Measurements from ENCODE around the gene MYO9B.

MYO9B gene

GRCh38 chr19:17246681-17247425 is 171.3 kb downstream of the MYO9B start:
- peak; percentile 11 for DNase-seq

GRCh38 chr19:17248011-17248776 is 172.6 kb downstream of the MYO9B start:
- DNase-seq: no peak

- no peak for DNase-seq
These were observed 174.4 kb downstream of the MYO9B start for GRCh38 chr19:17249887-17250548.

- peak; percentile 12 for DNase-seq
These were observed 179.1 kb downstream of the MYO9B start for GRCh38 chr19:17254636-17255035.

GRCh38 chr19:17255150-17255621 is 179.6 kb downstream of the MYO9B start:
- no peak for DNase-seq

GRCh38 chr19:17256130-17256529 is 180.6 kb downstream of the MYO9B start:
- no peak for DNase-seq

GRCh38 chr19:17259118-17259780 is 183.7 kb downstream of the MYO9B start:
- DNase-seq: no peak

- DNase-seq: no peak
These were observed 184.4 kb downstream of the MYO9B start for GRCh38 chr19:17259934-17260333.

GRCh38 chr19:17260842-17261325 is 185.3 kb downstream of the MYO9B start:
- peak; percentile 94 for DNase-seq

- no peak for DNase-seq
These were observed 187.0 kb downstream of the MYO9B start for GRCh38 chr19:17262557-17262956.
